ENCODE measurements around the gene OBSL1.

DNA sequence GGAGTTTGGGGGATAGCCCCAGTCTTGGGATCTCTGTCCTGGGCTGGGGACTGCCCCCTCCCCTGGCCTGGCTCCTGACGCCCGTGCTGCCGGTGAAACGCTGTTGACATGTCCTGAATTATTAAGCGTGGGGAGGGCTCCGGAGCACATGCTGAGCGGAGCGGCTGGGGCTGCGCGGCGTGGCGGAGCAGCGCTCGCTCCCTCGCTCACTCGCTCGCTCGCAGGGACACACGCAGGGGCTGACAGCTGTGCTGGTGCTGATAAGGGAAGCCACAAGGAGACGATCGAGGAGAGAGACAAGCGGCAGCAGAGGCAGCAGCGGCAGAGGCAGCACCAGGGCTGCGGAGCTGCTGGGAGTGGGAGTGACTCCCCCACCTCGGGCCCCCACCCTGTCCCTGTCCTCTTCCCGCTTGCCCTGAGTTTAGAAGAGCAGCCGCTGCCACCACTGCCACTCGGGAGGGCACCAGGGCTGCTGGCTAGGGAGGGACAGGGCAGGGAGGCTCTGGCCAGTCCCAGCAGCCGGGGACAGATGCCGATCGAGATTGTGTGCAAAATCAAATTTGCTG, 57.1 kb downstream of the OBSL1 start, which contains the start of gene ASIC4:
- TF ChIP-seq, protein P1, sequence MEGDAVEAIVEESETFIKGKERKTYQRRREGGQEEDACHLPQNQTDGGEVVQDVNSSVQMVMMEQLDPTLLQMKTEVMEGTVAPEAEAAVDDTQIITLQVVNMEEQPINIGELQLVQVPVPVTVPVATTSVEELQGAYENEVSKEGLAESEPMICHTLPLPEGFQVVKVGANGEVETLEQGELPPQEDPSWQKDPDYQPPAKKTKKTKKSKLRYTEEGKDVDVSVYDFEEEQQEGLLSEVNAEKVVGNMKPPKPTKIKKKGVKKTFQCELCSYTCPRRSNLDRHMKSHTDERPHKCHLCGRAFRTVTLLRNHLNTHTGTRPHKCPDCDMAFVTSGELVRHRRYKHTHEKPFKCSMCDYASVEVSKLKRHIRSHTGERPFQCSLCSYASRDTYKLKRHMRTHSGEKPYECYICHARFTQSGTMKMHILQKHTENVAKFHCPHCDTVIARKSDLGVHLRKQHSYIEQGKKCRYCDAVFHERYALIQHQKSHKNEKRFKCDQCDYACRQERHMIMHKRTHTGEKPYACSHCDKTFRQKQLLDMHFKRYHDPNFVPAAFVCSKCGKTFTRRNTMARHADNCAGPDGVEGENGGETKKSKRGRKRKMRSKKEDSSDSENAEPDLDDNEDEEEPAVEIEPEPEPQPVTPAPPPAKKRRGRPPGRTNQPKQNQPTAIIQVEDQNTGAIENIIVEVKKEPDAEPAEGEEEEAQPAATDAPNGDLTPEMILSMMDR (IDR thresholded peaks at IDR 0.05) = no peak
- no peak for TF ChIP-seq POLR2A (IDR thresholded peaks at IDR 0.05)
